SU-DHL-6 (cell line): ENCODE measurements around the gene TP53RK.

Source experiments
- H2AFZ ChIP-seq: fragments of 200-600 bp; sonication (generic); 2 replicates; pipeline ENCODE4 v1.6.1; 2014; ENCODE audit warnings: low read depth, mild to moderate bottlenecking, moderate library complexity, mixed read lengths, antibody characterized with exemption, low read length; ENCODE audit not compliant: severe bottlenecking
- H3F3A ChIP-seq: fragments of 200-600 bp; shearing (Covaris generic); 2 replicates; pipeline ENCODE4 v1.6.0; 2016; ENCODE audit warnings: antibody characterized with exemption, mild to moderate bottlenecking; ENCODE audit not compliant: insufficient read depth
- H3K27ac ChIP-seq: fragments of 200-600 bp; sonication (generic); 2 replicates; pipeline ENCODE4 v1.5.1; 2016; ENCODE audit warnings: low read depth, mild to moderate bottlenecking, low read length, moderate library complexity, mixed read lengths
- H3K27me3 ChIP-seq: fragments of 200-600 bp; sonication (generic), shearing (Covaris generic); 2 replicates; pipeline ENCODE4 v1.6.0; 2014; ENCODE audit warnings: mild to moderate bottlenecking, low read length
- H3K36me3 ChIP-seq: fragments of 200-600 bp; sonication (generic); 2 replicates; pipeline ENCODE4 v1.6.1; 2014; ENCODE audit warnings: mild to moderate bottlenecking, low read length, mixed read lengths
- H3K4me2 ChIP-seq: fragments of 300-600, 200-600 bp; shearing (Covaris generic), sonication (generic); 2 replicates; pipeline ENCODE4 v1.6.0; 2014; ENCODE audit warnings: low read length, low read depth, mild to moderate bottlenecking; ENCODE audit not compliant: poor library complexity, severe bottlenecking
- H3K4me3 ChIP-seq: fragments of 200-600 bp; sonication (generic); 2 replicates; pipeline ENCODE4 v1.5.1; 2014; ENCODE audit warnings: antibody characterized with exemption, low read length, mild to moderate bottlenecking, mixed read lengths; ENCODE audit not compliant: insufficient read depth, poor library complexity, severe bottlenecking
- H3K79me2 ChIP-seq: fragments of 200-600 bp; sonication (generic); 2 replicates; pipeline ENCODE4 v1.6.1; 2014; ENCODE audit warnings: mild to moderate bottlenecking, low read length, moderate library complexity; ENCODE audit not compliant: insufficient read depth
- H3K9ac ChIP-seq: fragments of 200-600 bp; sonication (generic); 2 replicates; pipeline ENCODE4 v1.7.0; 2014; ENCODE audit warnings: mild to moderate bottlenecking, low read length
- H3K9me2 ChIP-seq: fragments of 200-600 bp; sonication (generic); replicated peaks from 2 replicates; pipeline ENCODE4 v1.6.1; 2014; ENCODE audit warnings: low read length; ENCODE audit not compliant: insufficient read depth
- H3K9me3 ChIP-seq: fragments of 200-600 bp; sonication (generic); 2 replicates; pipeline ENCODE4 v1.6.1; 2014; ENCODE audit warnings: low read length, mixed read lengths; ENCODE audit not compliant: insufficient read depth
- H4K20me1 ChIP-seq: fragments of 200-600 bp; sonication (generic); 2 replicates; pipeline ENCODE4 v1.6.1; 2014; ENCODE audit warnings: low read depth, mild to moderate bottlenecking, antibody characterized with exemption, low read length, moderate library complexity, mixed read lengths
- CTCF ChIP-seq: fragments of 200-600 bp; sonication (generic); IDR thresholded peaks from one replicate; pipeline ENCODE4 v1.5.1; 2017; ENCODE audit warnings: antibody characterized with exemption, mild to moderate bottlenecking, low read length, moderate library complexity; ENCODE audit not compliant: insufficient read depth, poor library complexity, severe bottlenecking
- EZH2phosphoT487 ChIP-seq: fragments of 200-600 bp; sonication (generic), shearing (Covaris generic); conservative IDR thresholded peaks from 2 replicates; pipeline ENCODE4 v1.6.1; 2018; ENCODE audit warnings: mild to moderate bottlenecking, antibody characterized with exemption, low read length, moderate library complexity, mixed read lengths

Gene TP53RK

GRCh38 chr20:46708172-46708860, 19.1 kb upstream of the TP53RK start:
- H4K20me1 ChIP-seq, result no peaks in the 10 kb centered on the region
- no peaks in the 10 kb centered on the region for H3K79me2 ChIP-seq
- H3K4me3 ChIP-seq, result no peak overlapping the region
- TF ChIP-seq CTCF (no peak), EZH2phosphoT487 (no peak)
- H3K27ac ChIP-seq, result no peak overlapping the region
- no peaks in the 10 kb centered on the region for H3K9me2 ChIP-seq
- H3F3A ChIP-seq, result no peaks in the 10 kb centered on the region
- no peak overlapping the region for H3K4me2 ChIP-seq
- no peaks in the 10 kb centered on the region for H3K36me3 ChIP-seq
- no peak overlapping the region for H3K9ac ChIP-seq
- H2AFZ ChIP-seq, result no peak overlapping the region
- H3K27me3 ChIP-seq, result no peaks in the 10 kb centered on the region
- 0 out of 2 replicates have a peak, but pooled peaks cover 10% of the 10 kb centered on the region for H3K9me3 ChIP-seq

DNA sequence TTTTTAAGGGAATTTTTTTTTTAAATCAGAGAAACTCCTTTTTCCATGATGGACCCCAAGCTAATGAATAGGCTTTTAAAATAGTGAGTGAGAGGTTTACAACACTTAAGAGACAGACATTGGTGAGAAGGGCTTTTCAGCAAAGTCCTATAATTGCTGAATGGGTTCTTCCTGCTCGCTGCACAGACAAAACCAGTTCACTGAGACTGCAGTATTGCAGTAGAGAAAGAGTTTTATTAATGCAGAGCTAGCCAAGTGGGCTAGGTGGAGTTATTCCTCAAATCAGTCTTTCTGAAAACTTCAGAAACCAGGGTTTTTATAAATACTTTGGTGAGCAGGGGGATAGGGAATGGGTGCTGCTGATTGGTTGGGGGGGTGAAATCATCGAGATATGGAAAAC, 17.0 kb upstream of the TP53RK start:
- Histone ChIP-seq H3K36me3 (no peaks in the 10 kb centered on the region), H3K4me3 (no peak overlapping the region), H3K9me2 (no peaks in the 10 kb centered on the region), H3K27ac (no peak overlapping the region), H3K27me3 (no peaks in the 10 kb centered on the region), H3F3A (no peaks in the 10 kb centered on the region), H2AFZ (no peak overlapping the region), H3K4me2 (no peak overlapping the region), H3K9me3 (0 out of 2 replicates have a peak, but pooled peaks cover 10% of the 10 kb centered on the region), H3K9ac (no peak overlapping the region), H4K20me1 (no peaks in the 10 kb centered on the region), H3K79me2 (no peaks in the 10 kb centered on the region)
- TF ChIP-seq EZH2phosphoT487 (no peak), CTCF (no peak)

GRCh38 chr20:46705378-46705729, 16.1 kb upstream of the TP53RK start:
- Histone ChIP-seq H3K4me2 (no peak overlapping the region), H3K79me2 (no peaks in the 10 kb centered on the region), H4K20me1 (no peaks in the 10 kb centered on the region), H3F3A (no peaks in the 10 kb centered on the region), H3K27me3 (no peaks in the 10 kb centered on the region), H3K9me2 (no peaks in the 10 kb centered on the region), H3K9ac (no peak overlapping the region), H3K36me3 (no peaks in the 10 kb centered on the region), H3K4me3 (no peak overlapping the region), H3K9me3 (0 out of 2 replicates have a peak, but pooled peaks cover 10% of the 10 kb centered on the region), H3K27ac (no peak overlapping the region), H2AFZ (no peak overlapping the region)
- TF ChIP-seq EZH2phosphoT487 (no peak), CTCF (no peak)
